Activated CD4-positive, CD25-positive, alpha-beta regulatory T cell treated with anti-CD3 and anti-CD28 coated beads, Interleukin-2, amount 50 U/mL, for 16 hours (primary cell): Measurements from ENCODE around the gene GPR153.
"Not testable (repeated sequence)": the region's sequence is repeated elsewhere in the genome, so short reads cannot be mapped to it uniquely, and the experiment has no call there.

Experiments
- DNase-seq: peaks from one replicate; pipeline ENCODE4 v3.0.0-alpha.2; 2020; ENCODE audit warnings: low read depth, low spot score

The GPR153 gene

DNA sequence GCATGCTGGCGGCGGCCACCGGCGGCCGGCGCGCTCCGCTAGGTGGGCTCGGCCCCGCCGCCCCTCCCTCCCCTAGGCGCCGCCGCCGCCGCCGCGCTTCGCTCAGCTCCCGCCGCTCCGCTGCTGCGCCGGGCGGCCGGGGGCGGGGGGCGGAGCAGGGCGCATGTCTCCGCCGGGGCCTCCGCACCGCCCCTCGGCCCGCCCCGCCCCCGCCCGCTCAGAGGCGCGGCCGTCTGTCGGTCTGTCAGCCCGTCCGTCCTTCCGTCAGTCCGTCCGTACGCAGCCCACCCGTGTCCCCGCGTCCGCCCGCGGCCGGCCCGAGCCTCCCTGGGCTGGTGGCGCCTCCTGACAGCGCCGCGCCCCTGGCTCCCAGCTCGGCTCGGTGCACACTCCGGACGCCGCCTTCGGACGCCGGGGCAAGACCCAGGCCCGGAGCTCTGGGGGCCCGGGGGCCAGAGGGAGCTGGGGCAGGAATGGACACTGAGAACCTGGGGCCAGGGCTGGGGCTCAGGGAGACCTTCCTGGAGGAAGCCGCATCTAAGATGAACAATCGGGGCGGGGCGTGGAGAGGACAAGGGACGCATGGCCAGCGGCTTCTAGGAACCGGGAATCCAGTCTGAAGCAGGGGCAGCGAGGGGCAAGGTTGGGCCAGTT lies at the start of gene GPR153:
Gene GPR153 (minus strand): TSS at position 138 of the 654 bp plus-strand sequence. CDS start 6,193 bp downstream, outside the sequence.
- DNase-seq, result no peak

DNA sequence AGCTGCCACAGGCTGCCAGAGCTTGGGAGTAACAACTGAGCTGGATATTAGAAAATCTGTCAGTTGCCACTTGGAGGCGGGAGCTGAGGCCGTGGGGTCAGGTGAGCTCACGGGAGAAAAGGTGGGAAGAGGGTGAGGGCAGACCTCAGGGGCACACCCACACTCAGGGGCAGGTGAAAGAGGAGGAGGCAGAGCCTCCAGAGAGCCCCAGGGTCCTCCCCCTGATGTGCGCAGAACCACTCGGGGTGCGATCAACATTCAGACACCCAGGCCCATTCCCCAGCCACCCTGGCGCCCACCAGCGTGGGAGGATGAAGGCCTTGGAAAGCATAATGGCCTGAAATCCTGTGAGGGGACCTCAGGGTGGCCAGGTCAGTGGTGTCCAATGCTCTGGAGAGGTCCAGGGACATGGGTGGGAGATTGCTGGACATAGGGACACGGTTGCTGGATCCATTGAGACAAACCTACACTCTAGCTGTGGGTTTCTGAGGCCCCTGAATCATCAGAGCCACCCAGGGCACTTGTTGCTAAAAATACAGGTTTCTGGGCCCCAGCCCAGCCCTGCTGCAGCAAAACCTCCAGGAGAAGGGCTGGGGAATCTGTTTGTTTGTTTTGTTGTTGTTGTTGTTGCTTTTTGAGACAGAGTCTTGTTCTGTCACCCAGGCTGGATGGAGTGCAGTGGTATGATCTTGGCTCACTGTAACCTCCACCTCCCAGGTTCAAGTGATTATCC lies 49.4 kb upstream of the GPR153 start:
- no peak for DNase-seq

DNA sequence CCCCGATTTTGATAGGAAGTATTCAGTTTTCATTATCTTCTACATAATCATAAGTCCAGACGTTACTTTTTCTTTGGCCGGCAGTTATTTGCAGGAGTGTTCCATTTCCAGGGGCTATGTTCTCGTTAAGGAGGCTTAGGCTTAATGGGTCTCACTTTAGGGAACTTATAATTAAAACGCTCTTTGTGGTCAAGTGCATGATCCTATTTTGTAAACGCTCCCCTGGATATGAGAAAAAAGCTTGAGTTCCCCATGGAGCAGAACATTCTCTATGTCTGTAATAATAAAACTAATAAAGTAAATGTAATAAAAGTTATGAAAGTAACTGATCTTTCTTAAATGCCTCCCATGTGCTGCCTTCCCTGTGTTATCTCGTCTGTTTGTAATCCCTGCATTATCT lies 48.7 kb upstream of the GPR153 start:
- no peak for DNase-seq

DNA sequence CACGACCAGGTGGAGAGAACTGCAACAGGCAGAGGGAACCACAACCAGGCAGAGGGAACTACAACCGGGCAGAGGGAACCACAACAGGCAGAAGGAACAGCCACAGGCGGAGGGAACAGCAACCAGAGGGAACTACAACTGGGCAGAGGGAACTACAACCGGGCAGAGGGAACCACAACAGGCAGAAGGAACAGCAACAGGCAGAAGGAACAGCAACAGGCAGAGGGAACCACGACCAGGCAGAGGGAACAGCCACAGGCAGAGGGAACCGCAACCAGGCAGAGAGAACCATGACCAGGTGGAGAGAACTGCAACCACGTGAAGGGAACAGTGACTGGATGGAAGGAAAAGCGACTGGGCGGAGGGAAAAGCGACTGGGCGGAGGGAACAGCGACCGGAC lies 47.6 kb upstream of the GPR153 start:
- DNase-seq, result no peak

DNA sequence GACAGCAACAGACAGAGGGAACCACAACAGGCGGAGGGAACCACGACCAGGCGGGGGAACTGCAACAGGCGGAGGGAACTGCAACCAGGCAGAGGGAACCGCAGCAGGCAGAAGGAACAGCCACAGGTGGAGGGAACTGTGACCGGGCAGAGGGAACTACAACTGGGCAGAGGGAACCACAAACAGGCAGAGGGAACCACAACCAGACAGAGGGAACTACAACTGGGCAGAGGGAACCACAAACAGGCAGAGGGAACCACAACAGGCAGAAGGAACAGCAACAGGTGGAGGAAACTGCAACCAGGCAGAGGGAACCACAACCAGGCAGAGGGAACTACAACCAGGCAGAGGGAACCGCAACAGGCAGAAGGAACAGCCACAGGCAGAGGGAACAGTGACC lies 46.8 kb upstream of the GPR153 start:
- not testable (repeated sequence) for DNase-seq

DNA sequence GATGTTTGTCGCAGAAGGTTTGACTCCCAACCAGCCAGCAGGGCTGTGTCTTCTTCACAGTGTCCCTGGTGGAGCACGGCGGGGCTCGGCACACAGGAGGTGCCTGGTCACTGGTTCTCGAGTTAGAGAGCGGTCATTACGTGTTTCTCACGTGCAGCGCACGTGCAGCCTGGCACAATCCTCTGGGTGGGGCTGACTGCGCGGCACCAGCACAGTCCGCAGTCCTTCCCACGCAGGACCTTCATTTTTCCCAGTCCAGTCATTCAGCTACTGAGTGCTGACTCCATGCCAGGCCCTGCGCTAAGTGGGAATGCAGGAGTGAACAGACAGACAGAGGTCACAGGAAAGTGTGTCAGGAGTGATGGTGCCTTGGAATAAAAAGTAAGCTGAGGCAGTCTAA lies 46.2 kb upstream of the GPR153 start:
- DNase-seq, result no peak

DNA sequence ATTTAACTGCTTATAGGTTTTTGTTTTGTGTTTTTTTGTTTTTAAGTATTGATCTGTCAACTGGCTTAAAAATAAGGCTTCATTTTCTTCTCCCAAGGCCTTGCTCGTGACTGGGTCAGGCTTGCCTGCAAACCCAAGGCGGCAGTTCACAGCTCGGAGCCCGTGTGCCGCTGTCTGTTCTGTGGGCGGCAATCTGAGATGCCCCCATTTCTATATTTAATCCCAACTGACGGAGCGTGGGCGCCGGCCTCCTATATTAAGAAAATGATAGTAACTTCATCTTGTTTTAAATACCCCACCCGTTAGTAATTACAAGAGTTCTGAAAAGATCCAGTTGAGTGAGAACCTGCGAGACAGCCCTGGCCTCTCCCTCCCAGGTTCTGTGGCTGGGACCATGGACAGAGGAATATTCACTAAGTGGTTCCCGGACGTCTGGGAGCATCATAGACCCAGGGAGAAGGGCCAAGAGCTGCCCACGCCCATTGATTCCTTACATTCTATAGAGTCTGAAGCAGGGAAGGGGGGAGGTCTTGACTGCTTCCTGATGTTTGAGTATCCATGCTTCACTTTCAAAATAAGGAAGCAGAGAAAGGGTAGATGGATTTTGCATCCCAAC lies 42.6 kb upstream of the GPR153 start:
- no peak for DNase-seq

DNA sequence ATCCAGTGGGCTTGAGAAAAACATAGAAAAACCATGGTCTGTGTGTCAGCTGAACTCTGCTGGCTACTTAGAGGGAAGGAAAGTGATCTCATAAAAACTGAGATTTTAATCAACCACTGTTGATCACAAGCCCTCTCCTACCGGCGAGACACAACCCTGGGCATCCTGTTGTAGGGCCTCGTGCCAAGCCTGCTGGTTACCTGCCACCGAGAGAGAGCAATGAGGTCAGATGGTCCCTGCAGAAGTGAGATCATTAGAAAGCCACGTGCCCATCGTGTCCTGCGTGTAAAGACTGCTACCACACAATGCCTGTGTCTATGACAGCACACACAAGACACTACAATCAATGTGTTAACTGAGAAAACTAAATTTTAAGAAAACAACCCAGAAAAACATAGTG lies 41.7 kb upstream of the GPR153 start:
- DNase-seq, result no peak

DNA sequence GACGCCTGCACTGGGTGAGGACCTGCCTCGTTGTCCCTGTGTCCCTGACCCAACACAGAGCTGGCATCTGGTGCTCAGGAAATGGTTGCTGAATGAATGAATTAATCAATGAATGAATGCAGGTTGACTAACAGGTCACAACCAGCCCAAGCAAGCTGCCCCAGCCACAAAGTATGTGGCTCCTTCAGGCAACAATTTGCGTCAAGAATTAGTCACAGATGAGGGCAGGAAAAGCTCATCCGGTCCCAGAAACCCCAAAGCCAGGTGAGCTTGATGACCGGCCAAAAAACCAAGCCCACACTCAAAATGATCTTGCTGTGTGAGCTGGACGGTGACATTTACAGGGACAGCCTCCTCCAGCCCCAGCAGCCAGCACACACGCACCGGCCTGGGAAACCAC lies 40.6 kb upstream of the GPR153 start:
- no peak for DNase-seq

DNA sequence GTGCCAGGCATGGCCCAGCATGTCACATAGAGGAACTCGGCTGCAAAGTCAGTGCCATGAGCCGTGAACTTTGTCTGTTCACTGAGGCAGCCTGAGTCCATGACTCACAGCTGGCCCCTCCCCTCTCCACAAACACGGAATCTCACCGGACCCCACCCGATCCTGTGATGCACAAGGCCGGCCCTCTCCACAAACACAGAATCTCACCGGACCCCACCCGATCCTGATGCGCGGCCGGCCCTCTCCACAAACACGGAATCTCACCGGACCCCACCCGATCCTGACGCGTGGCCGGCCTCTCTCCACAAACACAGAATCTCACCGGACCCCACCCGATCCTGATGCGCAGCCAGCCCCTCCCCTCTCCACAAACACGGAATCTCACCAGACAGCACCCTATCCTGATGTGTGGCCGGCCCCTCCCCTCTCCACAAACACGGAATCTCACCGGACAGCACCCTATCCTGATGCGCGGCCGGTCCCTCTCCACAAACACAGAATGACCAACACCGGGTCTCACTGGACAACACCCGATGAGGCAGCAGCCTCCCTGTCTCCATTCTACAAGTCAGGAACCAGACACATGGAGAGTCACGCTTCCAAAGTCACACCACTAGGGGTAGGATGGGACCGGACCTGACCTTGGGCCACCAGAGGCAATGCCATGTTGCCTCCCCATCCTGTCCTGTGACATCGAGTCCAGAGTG lies 39.6 kb upstream of the GPR153 start:
- DNase-seq, result no peak

DNA sequence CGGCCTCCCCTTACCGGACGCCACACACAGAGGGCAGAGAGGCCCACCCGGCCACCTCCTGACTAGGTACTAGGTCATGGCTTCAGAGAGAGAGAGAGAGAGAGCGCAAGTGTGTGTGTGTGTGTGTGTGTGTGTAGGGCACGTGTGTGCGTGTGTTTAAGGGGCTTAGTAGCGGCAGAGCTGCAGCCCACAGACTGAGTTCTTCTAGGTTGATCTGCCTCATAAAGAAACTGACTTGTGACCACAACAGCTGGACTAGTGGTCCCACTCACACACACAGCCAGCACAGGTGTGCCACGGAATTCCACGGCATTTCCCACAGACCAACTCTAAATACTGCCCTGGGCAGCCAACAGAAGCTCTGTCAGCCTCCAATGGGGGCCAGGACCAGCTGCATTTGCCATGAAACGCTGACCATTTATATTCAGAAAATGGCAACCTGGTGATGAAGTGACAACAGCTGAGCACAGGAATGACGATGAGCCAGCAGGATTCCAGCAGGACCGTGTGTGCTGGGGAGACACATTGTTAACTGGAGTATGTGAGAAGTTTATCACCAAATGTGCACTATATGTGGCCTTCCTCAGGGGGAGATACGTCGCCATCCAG lies 38.8 kb upstream of the GPR153 start:
- no peak for DNase-seq

DNA sequence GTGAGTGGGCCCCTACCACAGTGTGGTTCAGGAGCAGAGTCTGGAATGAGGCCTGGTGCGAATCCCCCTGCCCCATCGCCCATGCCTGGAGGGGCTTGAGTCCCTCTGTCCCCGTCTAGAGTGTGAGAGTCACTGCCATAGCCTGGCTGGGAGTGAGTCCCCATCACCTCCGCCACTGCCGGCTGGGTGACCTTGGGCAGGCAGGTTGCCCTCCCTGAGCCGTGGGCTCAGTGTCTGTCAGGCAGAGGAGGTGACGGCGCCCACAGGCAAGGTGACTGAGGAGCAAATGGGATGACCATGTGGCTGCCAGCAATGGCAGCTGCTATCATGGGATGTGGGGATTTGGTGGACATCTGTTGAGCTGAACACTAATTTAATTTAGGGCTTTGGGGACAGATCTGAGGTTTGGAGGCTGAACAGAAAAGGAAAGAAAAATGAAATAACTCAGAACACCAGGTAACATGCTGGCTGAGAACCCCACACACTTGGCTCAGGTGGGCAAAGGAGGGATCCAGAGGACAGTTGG lies 38.1 kb upstream of the GPR153 start:
- DNase-seq, result no peak

DNA sequence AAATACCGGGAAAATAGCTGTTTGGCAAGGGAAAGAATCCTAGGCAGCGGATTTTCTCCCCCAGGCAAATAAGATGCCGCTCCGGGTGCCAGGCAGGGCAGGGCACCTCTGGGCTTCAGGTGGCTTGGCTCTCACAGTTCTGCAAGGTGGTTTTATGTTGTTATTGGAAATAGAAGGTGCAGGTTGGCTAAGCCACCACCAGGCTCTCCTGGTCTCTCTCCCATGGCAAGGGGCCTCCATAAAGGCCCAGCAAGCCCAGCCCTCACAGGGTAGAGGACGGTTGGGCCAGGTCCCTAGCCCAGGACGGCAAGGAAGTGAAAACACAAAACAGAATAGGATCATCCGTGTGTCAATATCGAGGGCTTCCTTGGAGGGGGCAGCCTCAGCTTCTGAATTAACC lies 37.6 kb upstream of the GPR153 start:
- DNase-seq, result no peak

DNA sequence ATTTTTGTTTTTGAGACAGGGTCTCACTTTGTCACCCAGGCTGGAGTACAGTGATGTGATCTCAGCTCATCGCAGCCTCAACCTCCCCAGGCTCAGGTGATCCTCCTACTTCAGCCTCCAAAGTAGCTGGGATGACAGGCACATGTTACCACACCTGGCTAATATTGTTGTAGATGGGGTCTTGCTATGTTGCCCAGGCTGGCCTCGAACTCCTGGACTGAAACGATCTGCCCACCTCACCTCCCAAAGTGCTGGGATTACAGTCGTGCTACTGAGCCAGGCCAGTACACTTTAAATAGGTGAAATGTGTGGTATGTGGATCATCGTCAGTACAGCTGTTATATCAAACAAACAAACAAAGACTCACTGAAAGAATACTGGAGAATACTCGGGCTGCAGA lies 35.0 kb upstream of the GPR153 start:
- DNase-seq, result no peak

DNA sequence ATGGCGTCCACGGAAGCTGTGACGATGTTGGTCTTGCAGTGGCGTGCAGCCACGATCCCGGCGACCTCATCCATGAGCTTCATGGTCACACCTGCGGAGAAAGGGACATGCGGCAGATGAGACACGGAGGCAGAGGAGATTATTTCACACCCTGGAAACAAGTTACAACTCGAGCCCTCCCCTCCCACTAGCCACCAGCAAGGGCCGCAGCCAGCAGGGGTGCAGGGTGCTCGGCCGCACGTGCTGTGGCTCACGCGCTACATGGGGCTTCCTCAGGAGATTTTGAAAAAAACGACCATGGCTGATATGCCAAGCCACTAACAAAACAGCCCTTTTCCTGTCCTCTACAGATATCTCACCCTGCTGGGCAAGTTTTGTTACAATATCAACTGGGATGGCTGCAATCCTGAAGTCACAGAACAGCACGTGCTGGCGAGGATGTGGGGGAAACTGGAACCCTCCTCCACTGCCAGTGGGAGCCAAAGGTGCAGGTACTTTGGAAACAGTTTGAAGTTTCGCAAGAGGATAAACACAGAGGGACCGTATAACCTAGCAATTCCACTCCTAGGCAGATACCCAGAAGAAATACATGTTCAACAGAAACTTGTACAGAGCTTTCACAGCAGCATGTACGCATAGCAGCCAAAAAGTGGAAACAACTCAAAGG lies 34.1 kb upstream of the GPR153 start:
- no peak for DNase-seq

DNA sequence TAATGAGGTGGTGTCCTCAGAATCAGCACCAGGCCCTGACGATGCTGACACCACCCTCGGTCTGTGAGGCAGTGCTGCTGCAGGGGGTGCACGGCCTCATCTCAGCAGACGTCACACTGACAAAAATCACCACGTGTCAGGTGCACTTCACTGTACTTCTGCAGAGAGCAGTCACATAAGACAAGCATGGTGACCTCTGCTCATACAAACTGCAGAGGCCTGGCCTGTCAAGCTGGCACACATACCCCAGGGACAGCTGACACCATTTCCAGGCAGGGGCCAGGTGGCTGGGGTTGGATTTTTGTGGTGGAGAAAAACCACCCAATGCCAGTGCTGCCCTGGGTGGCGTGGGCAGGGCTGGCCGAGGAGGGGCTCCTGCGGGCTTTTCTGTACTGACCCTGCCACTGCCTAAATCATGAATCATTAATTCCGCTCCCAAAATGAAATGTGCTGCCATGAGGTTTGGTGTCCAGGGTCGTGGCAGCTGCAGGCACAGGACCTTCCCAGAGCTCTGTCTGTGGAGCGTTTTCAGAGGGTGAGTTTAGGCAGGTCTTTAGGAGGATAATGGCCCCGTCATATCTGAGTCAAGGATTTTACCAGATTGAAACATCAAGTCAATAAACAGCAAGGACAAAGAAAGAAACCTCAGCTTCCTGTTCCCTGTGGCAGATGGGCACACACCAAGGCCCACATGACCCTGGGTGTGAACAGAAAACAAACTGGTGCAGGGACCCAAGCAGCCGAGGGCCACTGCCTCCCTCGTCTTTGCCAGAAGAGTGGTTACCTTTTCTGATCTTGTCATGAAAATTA lies 33.4 kb upstream of the GPR153 start:
- DNase-seq, result no peak

DNA sequence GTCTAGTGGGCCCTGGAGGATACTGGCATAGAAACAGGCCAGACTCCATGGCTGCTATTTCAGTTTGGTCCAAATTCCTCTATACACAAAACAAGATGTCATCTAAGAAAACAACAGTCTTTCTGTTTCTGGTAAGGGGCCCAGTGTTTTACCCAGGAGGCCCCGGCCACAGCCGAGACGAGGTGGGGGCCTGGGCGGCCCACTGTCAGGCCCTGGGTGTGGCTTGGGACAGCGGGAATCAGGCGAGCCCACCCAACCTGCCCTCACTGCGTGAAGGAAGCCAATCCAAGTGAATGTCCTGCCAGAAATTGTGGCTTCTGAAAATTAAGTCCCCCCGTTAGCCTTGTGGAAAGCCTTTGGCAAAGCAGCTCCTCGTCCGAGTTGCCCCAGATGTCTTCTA lies 31.2 kb upstream of the GPR153 start:
- DNase-seq, result no peak

DNA sequence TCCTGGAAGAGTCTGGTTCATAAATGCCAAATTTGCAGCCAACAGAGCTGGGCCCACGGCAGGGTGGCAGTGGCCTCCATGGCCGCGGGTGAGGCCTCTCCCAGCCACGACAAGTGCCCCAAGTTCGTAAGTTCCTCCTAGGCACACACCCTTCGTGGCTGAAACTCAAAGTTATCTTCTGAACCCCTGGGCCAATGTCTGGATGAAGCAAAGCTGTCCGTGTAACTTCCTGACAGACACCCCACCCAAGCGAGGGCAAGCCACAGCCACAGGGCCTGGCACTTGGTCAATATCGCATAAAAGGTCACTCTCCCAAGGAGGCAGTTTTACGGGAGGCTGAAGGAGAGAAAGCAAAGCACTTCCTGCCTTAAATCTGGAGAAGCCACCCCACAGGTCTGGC lies 27.8 kb upstream of the GPR153 start:
- no peak for DNase-seq

DNA sequence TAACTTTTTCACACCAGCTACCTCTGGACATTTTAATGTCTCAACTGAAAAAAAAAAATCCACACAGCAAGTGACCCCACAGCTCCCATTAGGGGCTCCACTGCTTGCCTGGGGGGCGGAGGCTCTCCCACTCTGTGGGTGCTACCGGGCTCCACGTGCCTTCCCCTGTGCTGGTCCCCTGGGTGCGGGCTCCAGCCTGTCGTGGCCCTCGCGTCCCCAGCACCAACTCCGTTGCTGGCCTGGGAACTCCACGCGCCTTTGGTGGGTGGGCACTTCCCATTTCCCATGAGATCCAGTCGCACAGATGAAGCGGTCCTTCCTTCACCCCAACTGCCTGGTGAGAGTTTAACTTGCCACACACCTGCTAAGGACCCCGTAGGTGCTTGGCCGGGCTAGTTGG lies 27.1 kb upstream of the GPR153 start:
- DNase-seq, result no peak

DNA sequence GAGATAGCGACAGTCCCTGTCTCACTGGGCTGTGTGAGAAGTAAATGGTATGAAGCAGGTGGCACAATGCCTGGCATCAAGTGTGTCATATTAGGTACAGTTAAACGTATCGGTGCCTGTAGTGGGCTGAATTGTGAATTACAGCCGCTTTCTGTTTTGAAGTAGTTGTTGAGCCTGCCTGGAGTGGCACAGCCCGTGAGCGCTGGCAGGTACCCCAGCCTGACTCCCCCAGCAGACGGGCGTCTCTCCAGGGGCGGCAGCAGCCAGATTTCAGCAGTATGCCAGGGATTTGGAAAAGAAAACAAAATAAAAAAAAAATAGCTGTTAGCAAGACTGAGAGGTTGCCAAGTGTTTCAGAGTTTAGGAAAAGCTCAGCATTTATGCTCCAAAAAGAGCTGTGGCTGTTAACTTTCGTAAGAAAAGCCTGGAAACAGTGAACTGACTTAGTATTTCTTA lies 26.6 kb upstream of the GPR153 start:
- DNase-seq, result no peak
